Activated naive CD8-positive, alpha-beta T cell treated with anti-CD3 and anti-CD28 coated beads, Interleukin-2, amount 50 U/mL, for 16 hours (primary cell): ENCODE measurements around the gene CNTN1.

Source experiments
- DNase-seq: peaks from one replicate; pipeline ENCODE4 v3.0.0-alpha.2; 2020; ENCODE audit warnings: low read depth, low spot score

Gene CNTN1

GRCh38 chr12:41106315-41106714 is 414.1 kb downstream of the CNTN1 start:
- DNase-seq = no peak

- no peak for DNase-seq
These were observed 415.8 kb downstream of the CNTN1 start for GRCh38 chr12:41108032-41108431.

- DNase-seq = no peak
These were observed 420.7 kb downstream of the CNTN1 start for GRCh38 chr12:41112903-41113302.

GRCh38 chr12:41120211-41120610 is 428.0 kb downstream of the CNTN1 start:
- DNase-seq = no peak

GRCh38 chr12:41121374-41121773 is 429.1 kb downstream of the CNTN1 start:
- no peak for DNase-seq
